ENCODE measurements around the gene LRIG3. TPM values are rescaled to one million over a fixed set of nuclear protein-coding genes. Genes with fewer than 3 reads are reported as not detected.
"Not testable (repeated sequence)": the region's sequence is repeated elsewhere in the genome, so short reads cannot be mapped to it uniquely, and the experiment has no call there.

Gene LRIG3
- total and polyA plus RNA-seq, 2 of the 8 experiments (the other 6 are each of a cell fraction or from before 2014, with no cell fraction given): 6.5 to 9.1 TPM

GRCh38 chr12:58902726-58903125 is 17.6 kb downstream of the LRIG3 start:
- FAIRE-seq; H2BK5ac ChIP-seq (ENCODE audit: low read depth, low read length); H4K20me1 ChIP-seq (replicated peaks in 1 of 2; ENCODE audit: control insufficient read depth in 1 of 2, insufficient read depth in 2 of 2, low read length in 2 of 2); H4K91ac ChIP-seq (replicated peaks; ENCODE audit: insufficient read length, low read length); H3K18ac ChIP-seq (ENCODE audit: extremely low read depth, low read length); H3K27ac ChIP-seq (ENCODE audit: low read depth, low read length); H2BK15ac ChIP-seq (ENCODE audit: low read length); H3K14ac ChIP-seq (ENCODE audit: insufficient read length); H3K27me3 ChIP-seq (replicated peaks in 1 of 4; ENCODE audit: control insufficient read depth in 3 of 4, extremely low read depth in 1 of 4, insufficient read depth in 3 of 4, low read length in 3 of 4); H3K9me3 ChIP-seq (ENCODE audit: insufficient read depth in 2 of 2, low read depth in 1 of 2, low read length in 1 of 2); H3K4ac ChIP-seq (replicated peaks; ENCODE audit: insufficient read length, low read depth, low read length); H3K23ac ChIP-seq (ENCODE audit: insufficient read length); H3K4me2 ChIP-seq (ENCODE audit: insufficient read depth in 1 of 2, low read depth in 2 of 2, low read length in 2 of 2); H2BK12ac ChIP-seq (ENCODE audit: low read depth, low read length); H4K8ac ChIP-seq (ENCODE audit: extremely low read depth, insufficient read depth, low read length); H2AK5ac ChIP-seq (ENCODE audit: low read depth, low read length); H3K79me1 ChIP-seq (ENCODE audit: low read depth, low read length); CTCF ChIA-PET (ENCODE audit: partially characterized antibody); H3K9ac ChIP-seq (replicated peaks in 1 of 4; ENCODE audit: extremely low read depth in 1 of 4, low read depth in 3 of 4, low read length in 3 of 4); H3K4me3 ChIP-seq (ENCODE audit: extremely low read depth in 1 of 4, insufficient read depth in 2 of 4, low read depth in 3 of 4, low read length in 4 of 4); H2BK20ac ChIP-seq (ENCODE audit: low read length); H3K23me2 ChIP-seq (ENCODE audit: low read depth, low read length); H2AFZ ChIP-seq (ENCODE audit: low read length); H3K79me2 ChIP-seq (ENCODE audit: control insufficient read depth in 1 of 2, insufficient read depth in 2 of 2, low read length in 2 of 2); H2BK120ac ChIP-seq (replicated peaks; ENCODE audit: low read depth, low read length); H3K36me3 ChIP-seq (ENCODE audit: control insufficient read depth in 2 of 4, insufficient read depth in 4 of 4, low read length in 3 of 4); H4K5ac ChIP-seq (ENCODE audit: insufficient read length, low read depth, low read length); POLR2A ChIA-PET (ENCODE audit: partially characterized antibody); H3K4me1 ChIP-seq (replicated peaks in 1 of 4; ENCODE audit: control insufficient read depth in 3 of 4, insufficient read depth in 4 of 4, low read length in 3 of 4); H3K56ac ChIP-seq (replicated peaks; ENCODE audit: insufficient read length, low read depth, low read length); DNase-seq (ENCODE audit: low read depth in 1 of 2, low spot score in 2 of 2): not testable (repeated sequence)
- WGBS, 2 experiments (ENCODE audit: extremely low coverage in 1 of 2, insufficient coverage in 1 of 2, insufficient read length in 1 of 2, insufficient replicate concordance in 2 of 2, low coverage in 1 of 2, low lambda C conversion rate in 2 of 2, missing lambda C conversion rate in 1 of 2): 82% methylated on average over 1 of the region's 1 CpG; no CpG with 5 or more reads in 1 of the 2 experiments
